CD14-positive monocyte (primary cell): Measurements from ENCODE around the gene PLCD1. TPM values are rescaled to one million over a fixed set of nuclear protein-coding genes. Genes with fewer than 3 reads are reported as not detected.
A peak's percentile ranks its signal among the peaks of the same experiment; 100 is the strongest.
"Not testable (repeated sequence)": the region's sequence is repeated elsewhere in the genome, so short reads cannot be mapped to it uniquely, and the experiment has no call there.

Experiments
- DNase-seq, 3 donors: peaks; one replicate each; pipeline ENCODE4 v3.0.0-alpha.2; 2011 to 2022
- H2AFZ ChIP-seq: 2 replicates; pipeline ENCODE4 v1.6.0; 2012; ENCODE audit warnings: mild to moderate bottlenecking, low read depth, low read length, inconsistent platforms; ENCODE audit not compliant: insufficient read depth, poor library complexity, severe bottlenecking
- H3K27ac ChIP-seq, 2 donors: 1 replicate in 1 of 2; 2 replicates in 1 of 2; pipeline ENCODE4 v1.5.1; 2012 to 2013; ENCODE audit warnings: low read length in 2 of 2, control low read depth in 1 of 2, inconsistent platforms in 1 of 2, low read depth in 1 of 2, mild to moderate bottlenecking in 1 of 2
- H3K27me3 ChIP-seq, 2 donors: one replicate each; pipeline versions ENCODE4 v1.6.0 to v1.6.1; 2011 to 2013; ENCODE audit warnings: low read length in 2 of 2; ENCODE audit not compliant: control insufficient read depth in 2 of 2, insufficient read depth in 2 of 2
- H3K36me3 ChIP-seq, 2 donors: replicated peaks in 1 of 2; 1 replicate in 1 of 2; 2 replicates in 1 of 2; pipeline versions ENCODE4 v1.5.1 to v1.6.1; 2012 to 2013; ENCODE audit warnings: low read length in 2 of 2, control low read depth in 1 of 2, inconsistent platforms in 1 of 2, mild to moderate bottlenecking in 1 of 2; ENCODE audit not compliant: insufficient read depth in 2 of 2, control insufficient read depth in 1 of 2
- H3K4me1 ChIP-seq, 2 donors: 1 replicate in 1 of 2; 2 replicates in 1 of 2; pipeline versions ENCODE4 v1.5.1 to v1.6.1; 2012 to 2013; ENCODE audit warnings: low read length in 2 of 2, control low read depth in 1 of 2, inconsistent platforms in 1 of 2, mild to moderate bottlenecking in 1 of 2, moderate library complexity in 1 of 2; ENCODE audit not compliant: insufficient read depth in 2 of 2, control insufficient read depth in 1 of 2
- H3K4me2 ChIP-seq: replicated peaks from 2 replicates; pipeline ENCODE3; 2012; ENCODE audit warnings: low read length, moderate library complexity, mild to moderate bottlenecking; ENCODE audit not compliant: poor library complexity, severe bottlenecking; ENCODE audit errors: extremely low read depth
- H3K4me3 ChIP-seq, 3 experiments: fragments of 200-600 bp in 1 of 3; sonication (generic) in 1 of 3; replicated peaks in 1 of 3; 1 replicate in 2 of 3; 2 replicates in 1 of 3; pipeline ENCODE4 v1.5.1; 2011 to 2013; ENCODE audit warnings: low read length in 3 of 3, mild to moderate bottlenecking in 3 of 3, control low read depth in 2 of 3, low read depth in 2 of 3, inconsistent platforms in 1 of 3, moderate library complexity in 1 of 3
- H3K79me2 ChIP-seq: 2 replicates; pipeline ENCODE4 v1.6.0; 2012; ENCODE audit warnings: mild to moderate bottlenecking, control low read depth, inconsistent platforms, low read length, moderate library complexity; ENCODE audit not compliant: insufficient read depth
- H3K9ac ChIP-seq: 2 replicates; pipeline ENCODE4 v1.6.0; 2017; ENCODE audit warnings: low read length, mild to moderate bottlenecking; ENCODE audit not compliant: insufficient read depth, poor library complexity, severe bottlenecking
- H3K9me3 ChIP-seq, 2 donors: replicated peaks in 1 of 2; 1 replicate in 1 of 2; 2 replicates in 1 of 2; pipeline versions ENCODE4 v1.5.1 to v1.6.1; 2012 to 2013; ENCODE audit warnings: low read length in 2 of 2, control low read depth in 1 of 2; ENCODE audit not compliant: control insufficient read depth in 1 of 2, insufficient read depth in 1 of 2
- H4K20me1 ChIP-seq: 2 replicates; pipeline ENCODE4 v1.6.0; 2012; ENCODE audit warnings: mild to moderate bottlenecking, low read length, control low read depth, moderate library complexity; ENCODE audit not compliant: insufficient read depth
- H3K27ac Mint-ChIP-seq, 7 donors: one replicate each; pipeline ENCODE4 v1.8.0; 2020; ENCODE audit warnings: mild to moderate bottlenecking in 7 of 7, mixed read lengths in 7 of 7, moderate library complexity in 6 of 7, inconsistent platforms in 2 of 7
- H3K27me3 Mint-ChIP-seq, 3 donors: one replicate each; pipeline ENCODE4 v1.8.0; 2021 to 2022; ENCODE audit warnings: low read depth in 3 of 3, mild to moderate bottlenecking in 3 of 3, mixed read lengths in 3 of 3, moderate library complexity in 3 of 3, inconsistent platforms in 1 of 3
- H3K36me3 Mint-ChIP-seq, 2 donors: one replicate each; pipeline ENCODE4 v1.8.0; 2020; ENCODE audit warnings: mixed read lengths in 2 of 2, inconsistent platforms in 1 of 2, mild to moderate bottlenecking in 1 of 2
- H3K4me1 Mint-ChIP-seq: one replicate; pipeline ENCODE4 v1.8.0; 2020; ENCODE audit warnings: mild to moderate bottlenecking, mixed read lengths
- H3K4me3 Mint-ChIP-seq, 2 donors: one replicate each; pipeline ENCODE4 v1.8.0; 2020; ENCODE audit warnings: mild to moderate bottlenecking in 2 of 2, mixed read lengths in 2 of 2, moderate library complexity in 1 of 2
- H3K9me3 Mint-ChIP-seq, 7 donors: one replicate each; pipeline ENCODE4 v1.8.0; 2020 to 2022; ENCODE audit warnings: mixed read lengths in 7 of 7, mild to moderate bottlenecking in 6 of 7, moderate library complexity in 6 of 7, inconsistent platforms in 2 of 7
- CTCF ChIP-seq: fragments of 200-600 bp; IDR thresholded peaks from one replicate; pipeline ENCODE4 v1.8.0; 2022; ENCODE audit warnings: antibody characterized with exemption, mild to moderate bottlenecking
- WGBS: methylation state at CpG from one replicate; pipeline ENCODE4 v1.1.5; 2013; ENCODE audit warnings: missing lambda C conversion rate; ENCODE audit not compliant: insufficient coverage; 5-methylcytosine and 5-hydroxymethylcytosine counted together
- intact Hi-C, 2 donors: fragments of 100-400 bp; cut with micrococcal nuclease; formaldehyde crosslinking; loops; one replicate each; pipeline versions ENCODE4 v1.15.0 to v1.15.1; 2023
- polyA plus RNA-seq, 3 donors: library from polyadenylated mRNA; depleted of rRNA in 1 of 3; unstranded in 2 of 3; stranded (reverse) in 1 of 3; fragments of 300-500 nt in 2 of 3; fragments of >200 nt in 1 of 3; fragmentation: Illumina TruSeq in 2 of 3; gene quantifications; 1 replicate in 2 of 3; 2 replicates in 1 of 3; pipeline ENCODE4 v1.2.3, GENCODE V29; 2012 to 2021

PLCD1 gene
- polyA plus RNA-seq, 3 donors = 4.1 to 6.4 (median 6.0) TPM

- Histone ChIP-seq H3K9ac (no peak overlapping the region), H3K36me3 (no peaks in the 10 kb centered on the region), H3K4me3 (no peak overlapping the region), H3K79me2 (no peaks in the 10 kb centered on the region), H2AFZ (no peak overlapping the region), H3K4me2 (no peak overlapping the region), H3K4me1 (peaks cover 48 to 60% of the 10 kb centered on the region in 2 donors), H3K9me3 (no peaks in the 10 kb centered on the region), H3K27ac (no peak overlapping the region), H4K20me1 (no peaks in the 10 kb centered on the region), H3K27me3 (no peaks in the 10 kb centered on the region)
- H3K4me1 Mint-ChIP-seq = peaks cover 63% of the 10 kb centered on the region
- H3K27me3 Mint-ChIP-seq = peaks cover 2 to 5% (median 2%) of the 10 kb centered on the region in 3 donors
- intact Hi-C loops = no loop called here
- H3K9me3 Mint-ChIP-seq = no peaks in the 10 kb centered on the region
- TF ChIP-seq CTCF = no peak
- H3K27ac Mint-ChIP-seq = peak overlapping the region; percentile 32 to 77 (median 70)
- H3K36me3 Mint-ChIP-seq = no peaks in the 10 kb centered on the region
- H3K4me3 Mint-ChIP-seq = no peak overlapping the region
- DNase-seq = no peak
- WGBS = over 99% methylated on average over 13 of the region's 15 CpGs
Observed at GRCh38 chr3:37988931-37989525, 40.4 kb downstream of the PLCD1 start.

- peak overlapping the region in 1 of 2 donors; percentile 15 for H3K4me3 Mint-ChIP-seq
- not testable (repeated sequence) for H3K27me3 Mint-ChIP-seq
Observed at GRCh38 chr3:37988376-37988775, 41.1 kb downstream of the PLCD1 start.

More at GRCh38 chr3:37988376-37988775, 41.1 kb downstream of the PLCD1 start:
- Histone ChIP-seq H3K27ac (peak overlapping the region in 1 of 2 donors; percentile 61), H3K4me1 (peaks cover 48 to 60% of the 10 kb centered on the region in 2 donors)
- DNase-seq = peak; percentile 43 to 71 (median 58)
- H3K9ac ChIP-seq, H2AFZ ChIP-seq, H3K36me3 ChIP-seq, H3K9me3 ChIP-seq, H3K79me2 ChIP-seq, H4K20me1 ChIP-seq, H3K4me2 ChIP-seq, H3K36me3 Mint-ChIP-seq, H3K4me3 ChIP-seq, intact Hi-C loops, H3K9me3 Mint-ChIP-seq, H3K27me3 ChIP-seq: not testable (repeated sequence)
- peak overlapping the region; percentile 70 to 91 (median 81) for H3K27ac Mint-ChIP-seq
- peaks cover 63% of the 10 kb centered on the region for H3K4me1 Mint-ChIP-seq
- 0% methylated on average over 5 of the region's 10 CpGs for WGBS
